ENCODE data around the gene MRPL38.

MRPL38 gene

DNA sequence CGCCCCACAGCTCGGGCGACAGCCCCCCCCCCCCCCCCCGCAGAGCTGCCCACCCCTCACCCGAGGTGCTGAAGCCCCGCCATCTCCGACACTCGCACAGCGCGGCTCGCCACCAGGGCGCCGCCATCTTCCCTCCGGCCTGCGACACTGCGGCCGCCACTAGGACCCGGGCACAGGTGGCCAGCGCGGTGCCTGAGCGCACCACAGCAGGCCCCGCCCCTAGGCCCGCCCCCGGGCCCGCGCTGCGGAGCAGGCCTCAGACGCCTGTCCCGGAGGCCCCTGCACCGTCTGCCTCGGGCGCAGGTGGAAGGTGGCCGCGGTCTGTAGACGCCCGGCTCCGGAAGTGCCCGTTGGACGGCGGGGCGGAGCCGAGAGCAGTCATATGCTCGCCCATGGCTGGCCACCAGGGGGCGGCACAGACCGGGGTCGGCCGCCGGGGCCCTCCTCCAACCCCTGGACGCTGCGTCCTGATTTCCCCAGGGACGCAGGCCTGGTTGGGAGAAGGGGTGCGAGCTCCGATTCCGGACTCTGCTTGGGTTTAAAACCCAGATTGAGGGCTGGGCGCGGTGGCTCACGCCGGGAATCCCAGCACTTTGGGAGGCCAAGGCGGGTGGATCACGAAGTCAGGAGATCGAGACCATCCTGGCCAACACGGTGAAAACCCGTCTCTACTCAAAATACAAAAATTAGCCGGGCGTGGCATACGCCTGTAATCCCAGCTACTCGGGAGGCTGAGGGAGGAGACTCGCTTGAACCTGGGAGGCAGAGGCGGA, at the start of gene MRPL38:
Gene MRPL38, minus strand, starts transcription at position 136 of the 773 bp plus-strand sequence. Its CDS starts 9 bp downstream, at position 127.
- peak; percentile 95 for TF ChIP-seq POLR2A (IDR thresholded peaks at IDR 0.05; ENCODE audit: low read depth, low read length)
- FAIRE-seq: no peak
- peak; percentile 99 for DNase-seq (ENCODE audit: insufficient read length, low spot score)

DNA sequence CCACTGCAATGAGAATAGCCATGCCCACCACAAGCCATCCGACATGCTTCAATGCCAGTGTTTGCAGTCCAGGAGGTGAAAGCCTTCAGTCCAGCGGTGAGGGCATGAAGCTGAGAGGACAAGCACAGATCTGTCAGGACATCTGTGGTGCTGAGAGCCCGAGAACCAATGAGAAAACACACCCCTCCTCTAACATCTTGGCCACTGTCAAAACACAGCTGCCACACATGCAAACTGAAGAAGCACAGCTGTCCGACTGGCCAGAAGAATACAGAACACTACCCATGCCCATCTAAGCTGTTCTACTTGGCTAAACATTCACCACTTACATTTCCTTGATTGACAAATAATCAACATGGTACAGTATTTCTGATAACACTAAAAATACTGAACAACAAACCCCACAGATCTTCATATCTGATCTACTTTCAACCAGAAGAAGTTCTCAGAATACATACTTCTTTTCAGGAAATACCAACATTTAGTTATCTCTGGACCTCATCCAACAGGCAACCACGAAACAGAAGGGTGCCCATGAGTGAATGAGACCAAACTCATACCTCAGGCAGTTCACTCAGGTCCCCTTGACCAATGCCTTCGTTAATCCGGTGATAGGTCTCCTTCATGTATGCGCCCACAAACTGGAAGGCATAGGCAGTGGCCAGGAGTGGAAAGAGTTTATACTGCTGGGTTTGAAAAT, 46.3 kb upstream of the MRPL38 start:
- no peak for DNase-seq (ENCODE audit: insufficient read length, low spot score)
- no peak for FAIRE-seq
- no peak for TF ChIP-seq POLR2A (IDR thresholded peaks at IDR 0.05; ENCODE audit: low read depth, low read length)

GRCh38 chr17:75950421-75950820, 45.7 kb upstream of the MRPL38 start:
- DNase-seq (ENCODE audit: insufficient read length, low spot score): no peak
- TF ChIP-seq POLR2A (IDR thresholded peaks at IDR 0.05; ENCODE audit: low read depth, low read length): no peak
- no peak for FAIRE-seq

- no peak for TF ChIP-seq POLR2A (IDR thresholded peaks at IDR 0.05; ENCODE audit: low read depth, low read length)
- FAIRE-seq (no peak), DNase-seq (ENCODE audit: insufficient read length, low spot score) (no peak)
Observed at GRCh38 chr17:75945211-75945610, 40.5 kb upstream of the MRPL38 start.

- FAIRE-seq: no peak
- no peak for DNase-seq (ENCODE audit: insufficient read length, low spot score)
- no peak for TF ChIP-seq POLR2A (IDR thresholded peaks at IDR 0.05; ENCODE audit: low read depth, low read length)
Observed at GRCh38 chr17:75943491-75943890, 38.8 kb upstream of the MRPL38 start.

- TF ChIP-seq POLR2A (IDR thresholded peaks at IDR 0.05; ENCODE audit: low read depth, low read length): no peak
- FAIRE-seq (no peak), DNase-seq (ENCODE audit: insufficient read length, low spot score) (no peak)
Observed at GRCh38 chr17:75942473-75942872, 37.8 kb upstream of the MRPL38 start.

- TF ChIP-seq POLR2A (IDR thresholded peaks at IDR 0.05; ENCODE audit: low read depth, low read length): no peak
- FAIRE-seq (no peak), DNase-seq (ENCODE audit: insufficient read length, low spot score) (no peak)
Observed at GRCh38 chr17:75941442-75941819, 36.7 kb upstream of the MRPL38 start.

DNA sequence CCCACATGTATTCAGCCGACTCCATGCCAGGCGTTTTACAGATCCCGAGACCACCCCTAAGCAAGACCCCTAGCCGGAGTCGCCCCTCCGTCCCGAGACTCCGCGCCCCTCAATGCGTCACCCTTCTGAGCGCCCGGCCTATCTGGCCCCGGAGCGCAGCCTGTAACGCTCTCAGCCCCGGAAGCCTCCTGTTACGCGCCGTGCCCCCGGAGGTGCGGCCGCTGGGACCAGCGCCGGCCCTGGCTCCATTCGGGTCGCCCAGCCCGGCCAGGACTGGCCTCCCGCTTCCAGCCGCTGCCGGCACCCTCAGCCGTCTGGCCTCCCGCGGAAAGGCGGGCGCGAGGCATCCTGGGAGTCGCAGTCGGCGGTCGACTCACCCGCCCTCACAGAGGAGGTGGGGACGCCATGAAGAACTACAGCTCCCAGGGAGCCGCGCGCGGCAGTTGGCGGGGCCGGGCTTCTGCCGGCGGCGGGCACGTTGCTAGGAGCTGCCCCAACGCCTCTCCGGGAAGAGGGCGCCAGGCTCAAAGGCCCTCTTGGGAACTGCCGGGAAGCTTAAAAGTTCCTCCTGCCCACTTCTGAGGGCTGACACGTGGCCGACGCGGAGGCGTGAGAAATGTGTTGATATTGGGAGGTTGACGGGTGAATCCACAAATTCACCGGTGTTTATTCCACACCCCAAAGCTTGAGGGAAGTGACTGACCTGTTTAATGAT, 36.2 kb upstream of the MRPL38 start, which contains the start of gene FBF1:
Gene FBF1, minus strand, starts transcription at position 316 of the 715 bp plus-strand sequence. CDS start 2,893 bp downstream, outside the sequence.
- FAIRE-seq (peak; percentile 6), DNase-seq (ENCODE audit: insufficient read length, low spot score) (peak; percentile 99)
- peak; percentile 99 for TF ChIP-seq POLR2A (IDR thresholded peaks at IDR 0.05; ENCODE audit: low read depth, low read length)

DNA sequence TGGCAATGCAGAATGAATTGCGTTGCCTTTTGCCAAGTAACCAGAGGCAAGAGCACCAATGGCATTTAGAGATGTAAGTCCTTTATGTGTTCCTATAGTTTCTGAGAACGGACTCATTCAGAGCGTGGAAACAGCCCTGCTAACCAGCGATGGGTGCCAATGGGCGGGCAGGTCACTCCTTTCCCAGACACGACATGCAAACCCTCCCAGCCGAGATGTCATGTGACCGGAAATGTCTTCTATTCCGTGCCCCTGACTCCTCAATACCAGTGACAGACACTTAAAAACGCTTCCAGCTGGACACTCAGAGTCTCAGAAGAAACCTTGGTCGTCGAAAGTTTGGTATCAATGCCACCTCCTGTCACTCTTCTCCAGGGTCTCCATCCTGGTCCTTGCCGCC, 33.0 kb upstream of the MRPL38 start:
- no peak for FAIRE-seq
- no peak for TF ChIP-seq POLR2A (IDR thresholded peaks at IDR 0.05; ENCODE audit: low read depth, low read length)
- no peak for DNase-seq (ENCODE audit: insufficient read length, low spot score)

DNA sequence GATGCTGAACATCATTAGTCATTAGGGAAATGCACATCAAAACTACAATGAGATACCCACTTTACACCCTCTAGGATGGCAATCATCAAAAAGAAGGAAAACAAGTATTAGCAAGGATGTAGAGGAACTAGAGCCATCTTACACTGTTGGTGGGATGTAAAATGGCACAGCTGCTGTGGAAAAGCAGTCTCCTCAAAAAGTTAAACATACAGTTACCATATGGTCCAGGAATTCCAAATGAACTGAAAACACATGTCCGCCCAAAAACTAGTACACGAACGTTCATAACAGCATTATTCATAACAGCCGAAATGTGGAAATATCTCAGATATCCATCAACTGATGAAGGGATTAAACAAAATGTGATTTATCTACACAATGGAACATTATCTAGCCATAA, 29.1 kb upstream of the MRPL38 start:
- FAIRE-seq: no peak
- DNase-seq (ENCODE audit: insufficient read length, low spot score): no peak
- no peak for TF ChIP-seq POLR2A (IDR thresholded peaks at IDR 0.05; ENCODE audit: low read depth, low read length)

DNA sequence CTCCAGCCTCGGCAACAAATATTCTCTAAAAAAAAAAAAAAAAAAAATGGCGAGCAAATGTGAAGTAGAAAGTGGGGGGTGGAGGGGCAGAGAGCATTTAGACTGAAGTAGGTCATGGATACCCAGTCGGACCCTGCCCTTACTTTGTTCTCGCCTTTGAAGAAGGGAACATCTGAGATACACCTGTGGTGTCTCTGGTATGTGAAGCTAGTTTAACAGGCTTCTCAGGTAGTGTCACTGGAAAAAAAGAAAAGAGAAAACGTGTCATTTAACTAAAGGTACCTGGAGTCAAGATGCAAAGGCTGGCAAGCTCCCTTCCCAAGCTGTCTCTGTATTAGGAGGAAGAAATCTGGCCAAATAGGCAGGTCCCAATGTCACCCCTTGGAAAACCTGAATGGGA, 28.2 kb upstream of the MRPL38 start:
- no peak for TF ChIP-seq POLR2A (IDR thresholded peaks at IDR 0.05; ENCODE audit: low read depth, low read length)
- FAIRE-seq (no peak), DNase-seq (ENCODE audit: insufficient read length, low spot score) (no peak)

DNA sequence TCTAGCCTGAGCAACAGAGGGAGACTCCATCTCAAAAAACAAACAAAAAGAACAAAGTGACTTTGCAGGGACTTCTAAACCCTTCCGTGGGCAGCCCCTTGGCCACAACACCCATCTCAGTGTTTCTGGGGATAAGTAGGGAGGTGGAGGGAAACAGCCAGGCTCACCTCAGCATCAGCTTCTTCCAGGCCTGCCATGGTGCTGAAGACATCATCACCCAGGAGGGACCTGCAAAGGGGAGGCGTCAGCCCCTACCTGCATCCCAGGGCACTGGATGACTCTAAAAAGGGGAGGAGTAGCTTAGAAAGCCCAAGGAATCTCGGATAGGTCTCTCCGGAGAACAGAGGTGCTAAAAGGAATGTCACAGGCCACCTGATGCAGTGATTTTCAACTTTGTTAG, 26.4 kb upstream of the MRPL38 start:
- DNase-seq (ENCODE audit: insufficient read length, low spot score): no peak
- FAIRE-seq: no peak
- TF ChIP-seq POLR2A (IDR thresholded peaks at IDR 0.05; ENCODE audit: low read depth, low read length): no peak

GRCh38 chr17:75927286-75927922, 22.7 kb upstream of the MRPL38 start:
- DNase-seq (ENCODE audit: insufficient read length, low spot score) (peak; percentile 53), FAIRE-seq (no peak)
- TF ChIP-seq POLR2A (IDR thresholded peaks at IDR 0.05; ENCODE audit: low read depth, low read length): no peak

DNA sequence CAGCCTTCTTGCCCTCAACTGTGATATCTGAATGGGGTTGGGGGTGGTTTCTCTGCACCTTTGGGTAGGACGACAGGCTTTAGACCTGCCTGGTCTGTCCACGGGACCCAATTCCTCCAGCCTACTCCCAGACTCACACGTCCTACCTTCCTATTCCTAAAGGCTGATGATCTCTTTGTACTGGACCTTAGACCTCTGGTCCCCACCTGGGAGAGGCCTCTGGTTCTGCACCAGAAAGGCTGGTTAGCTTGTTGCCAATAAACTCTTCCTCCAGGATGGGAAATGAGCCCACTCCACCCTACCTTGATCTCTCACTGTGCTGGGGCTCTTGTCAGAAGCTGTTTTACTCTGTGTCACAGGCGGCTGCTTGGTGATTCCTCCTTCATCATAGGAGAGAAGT, 21.8 kb upstream of the MRPL38 start:
- FAIRE-seq: no peak
- no peak for TF ChIP-seq POLR2A (IDR thresholded peaks at IDR 0.05; ENCODE audit: low read depth, low read length)
- DNase-seq (ENCODE audit: insufficient read length, low spot score): no peak

All from H54 (cell line).